PC-9 (cell line): ENCODE results near the gene FUCA2.

Experiments used
- EZH2 ChIP-seq: fragments of 200-600 bp; sonication (generic); IDR thresholded peaks from 2 replicates; pipeline ENCODE4 v1.8.0; 2017; ENCODE audit warnings: antibody characterized with exemption, low read depth
- TF ChIP-seq, protein P1 (sequence below): fragments of 200-600 bp; sonication (generic); conservative IDR thresholded peaks from 2 replicates; pipeline ENCODE4 v1.6.1; 2017; ENCODE audit warnings: mixed run types, antibody characterized with exemption, mild to moderate bottlenecking, moderate library complexity

DNA sequence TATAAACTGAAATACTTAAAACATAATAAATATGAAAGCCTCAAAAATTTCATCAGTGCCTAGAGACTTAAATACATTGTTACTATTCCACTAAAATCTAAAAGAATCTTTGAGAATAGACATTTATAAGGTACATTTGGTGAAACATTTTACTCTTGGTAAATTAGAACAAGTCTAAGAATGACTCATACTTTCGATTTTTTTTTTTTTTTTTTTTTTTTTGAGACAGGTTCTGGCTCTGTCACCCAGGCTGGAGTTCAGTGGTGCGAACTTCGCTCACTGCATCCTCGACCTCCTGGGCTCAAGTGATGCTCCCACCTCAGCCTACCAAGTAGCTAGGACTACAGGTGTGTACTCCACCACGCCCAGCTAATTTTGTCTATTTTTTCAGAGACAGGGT lies 6.4 kb downstream of the FUCA2 start:
- TF ChIP-seq, protein P1, sequence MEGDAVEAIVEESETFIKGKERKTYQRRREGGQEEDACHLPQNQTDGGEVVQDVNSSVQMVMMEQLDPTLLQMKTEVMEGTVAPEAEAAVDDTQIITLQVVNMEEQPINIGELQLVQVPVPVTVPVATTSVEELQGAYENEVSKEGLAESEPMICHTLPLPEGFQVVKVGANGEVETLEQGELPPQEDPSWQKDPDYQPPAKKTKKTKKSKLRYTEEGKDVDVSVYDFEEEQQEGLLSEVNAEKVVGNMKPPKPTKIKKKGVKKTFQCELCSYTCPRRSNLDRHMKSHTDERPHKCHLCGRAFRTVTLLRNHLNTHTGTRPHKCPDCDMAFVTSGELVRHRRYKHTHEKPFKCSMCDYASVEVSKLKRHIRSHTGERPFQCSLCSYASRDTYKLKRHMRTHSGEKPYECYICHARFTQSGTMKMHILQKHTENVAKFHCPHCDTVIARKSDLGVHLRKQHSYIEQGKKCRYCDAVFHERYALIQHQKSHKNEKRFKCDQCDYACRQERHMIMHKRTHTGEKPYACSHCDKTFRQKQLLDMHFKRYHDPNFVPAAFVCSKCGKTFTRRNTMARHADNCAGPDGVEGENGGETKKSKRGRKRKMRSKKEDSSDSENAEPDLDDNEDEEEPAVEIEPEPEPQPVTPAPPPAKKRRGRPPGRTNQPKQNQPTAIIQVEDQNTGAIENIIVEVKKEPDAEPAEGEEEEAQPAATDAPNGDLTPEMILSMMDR, result no peak
- no peak for TF ChIP-seq EZH2
